ENCODE results near the gene MAPK11.

MAPK11 gene

GRCh38 chr22:50269970-50270665 lies at the start of gene MAPK11:
MAPK11 (minus strand) TSS chr22:50270380; CDS start chr22:50270292, 88 bp downstream.
- DNase-seq (ENCODE audit: low spot score), result peak; percentile 85

- no peak for DNase-seq (ENCODE audit: low spot score)
These were observed 49.3 kb upstream of the MAPK11 start for GRCh38 chr22:50319503-50319951.

GRCh38 chr22:50318698-50319411 lies 48.7 kb upstream of the MAPK11 start:
- DNase-seq (ENCODE audit: low spot score), result no peak

- no peak for DNase-seq (ENCODE audit: low spot score)
These were observed 48.1 kb upstream of the MAPK11 start for GRCh38 chr22:50318356-50318697.

- no peak for DNase-seq (ENCODE audit: low spot score)
These were observed 47.5 kb upstream of the MAPK11 start for GRCh38 chr22:50317674-50318073.

- no peak for DNase-seq (ENCODE audit: low spot score)
These were observed 47.0 kb upstream of the MAPK11 start for GRCh38 chr22:50317178-50317577.

- no peak for DNase-seq (ENCODE audit: low spot score)
These were observed 46.2 kb upstream of the MAPK11 start for GRCh38 chr22:50316114-50317065.

- DNase-seq (ENCODE audit: low spot score), result no peak
These were observed 45.3 kb upstream of the MAPK11 start for GRCh38 chr22:50315289-50316113.

- DNase-seq (ENCODE audit: low spot score), result no peak
These were observed 44.5 kb upstream of the MAPK11 start for GRCh38 chr22:50314455-50315288.

- no peak for DNase-seq (ENCODE audit: low spot score)
These were observed 43.9 kb upstream of the MAPK11 start for GRCh38 chr22:50314081-50314454.

- DNase-seq (ENCODE audit: low spot score), result no peak
These were observed 43.4 kb upstream of the MAPK11 start for GRCh38 chr22:50313600-50313999.

- DNase-seq (ENCODE audit: low spot score), result no peak
These were observed 42.8 kb upstream of the MAPK11 start for GRCh38 chr22:50313021-50313420.

GRCh38 chr22:50312371-50312770 lies 42.2 kb upstream of the MAPK11 start:
- no peak for DNase-seq (ENCODE audit: low spot score)

- DNase-seq (ENCODE audit: low spot score), result no peak
These were observed 41.6 kb upstream of the MAPK11 start for GRCh38 chr22:50311606-50312351.

GRCh38 chr22:50310949-50311444 lies 40.8 kb upstream of the MAPK11 start:
- no peak for DNase-seq (ENCODE audit: low spot score)

- DNase-seq (ENCODE audit: low spot score), result no peak
These were observed 40.0 kb upstream of the MAPK11 start for GRCh38 chr22:50310031-50310722.

- no peak for DNase-seq (ENCODE audit: low spot score)
These were observed 39.4 kb upstream of the MAPK11 start for GRCh38 chr22:50309601-50309991.

GRCh38 chr22:50308986-50309600 lies 38.9 kb upstream of the MAPK11 start:
- no peak for DNase-seq (ENCODE audit: low spot score)

GRCh38 chr22:50308597-50308935 lies 38.4 kb upstream of the MAPK11 start:
- peak; percentile 69 for DNase-seq (ENCODE audit: low spot score)
